K562 (cell line): ENCODE data around the gene LDAH. TPM values are rescaled to one million over a fixed set of nuclear protein-coding genes. Genes with fewer than 3 reads are reported as not detected.

ENCODE experiments used
- CBX3 ChIP-seq, 2 experiments: IDR thresholded peaks; 1 replicate in 1 of 2; 2 replicates in 1 of 2; pipeline ENCODE4 v1.6.1; 2012; ENCODE audit warnings: inconsistent platforms in 2 of 2, low read length in 2 of 2, borderline replicate concordance in 1 of 2, control low read depth in 1 of 2
- CCAR2 ChIP-seq: fragments of 200-400 bp; formaldehyde crosslinking; IDR thresholded peaks from 2 replicates; pipeline ENCODE4 v1.6.1; 2017; ENCODE audit warnings: mild to moderate bottlenecking, low read depth, low read length
- ELK3 ChIP-seq: fragments of 450-650 bp; formaldehyde crosslinking; IDR thresholded peaks from 2 replicates; pipeline ENCODE4 v1.4.0; 2020; ENCODE audit warnings: mild to moderate bottlenecking
- EZH2 ChIP-seq: IDR thresholded peaks from 2 replicates; pipeline ENCODE4 v1.6.1; 2012; ENCODE audit warnings: low read depth, mild to moderate bottlenecking, inconsistent platforms, low read length, borderline replicate concordance
- FOXJ3 ChIP-seq: sonication (generic); formaldehyde crosslinking; IDR thresholded peaks from 2 replicates; pipeline ENCODE4 v1.4.0; 2020; ENCODE audit warnings: mild to moderate bottlenecking, missing genetic modification reagents
- HDAC6 ChIP-seq: IDR thresholded peaks from 2 replicates; pipeline ENCODE4 v1.6.1; 2012; ENCODE audit warnings: low read depth, mild to moderate bottlenecking, control low read depth, inconsistent platforms, low read length, moderate library complexity
- HDAC8 ChIP-seq: fragments of 450-650 bp; IDR thresholded peaks from 2 replicates; pipeline ENCODE4 v1.6.1; 2016; ENCODE audit warnings: mild to moderate bottlenecking, missing genetic modification characterization, moderate library complexity, missing compliant biosample characterization
- KDM1A ChIP-seq, 2 experiments: fragments of 450-650 bp; IDR thresholded peaks; 2 replicates each; pipeline ENCODE4 v1.6.1; 2016; ENCODE audit warnings: mild to moderate bottlenecking in 2 of 2
- NBN ChIP-seq: fragments of 450-650 bp; IDR thresholded peaks from 2 replicates; pipeline ENCODE4 v1.6.1; 2016; ENCODE audit warnings: low read depth, mild to moderate bottlenecking
- NONO ChIP-seq, 2 experiments: fragments of 200-400 bp in 1 of 2; fragments of 450-650 bp in 1 of 2; formaldehyde crosslinking in 1 of 2; IDR thresholded peaks; 2 replicates each; pipeline ENCODE4 v1.6.1; 2017; ENCODE audit warnings: low read depth in 2 of 2, mild to moderate bottlenecking in 2 of 2, moderate library complexity in 2 of 2, low read length in 1 of 2
- RB1 ChIP-seq: fragments of 450-650 bp; IDR thresholded peaks from 2 replicates; pipeline ENCODE4 v1.6.1; 2017; ENCODE audit warnings: low read depth, mild to moderate bottlenecking
- RFX5 ChIP-seq: IDR thresholded peaks from 2 replicates; pipeline ENCODE4 v1.6.1; 2011; ENCODE audit warnings: low read depth, mild to moderate bottlenecking, improper control_type of control experiment, low read length
- TEAD2 ChIP-seq: fragments of 450-650 bp; IDR thresholded peaks from 2 replicates; pipeline ENCODE4 v1.6.1; 2016; ENCODE audit warnings: missing genetic modification characterization, control low read depth, missing compliant biosample characterization
- ZNF121 ChIP-seq: sonication (generic); formaldehyde crosslinking; conservative IDR thresholded peaks from 2 replicates; pipeline ENCODE4 v1.8.0; 2022; ENCODE audit warnings: missing genetic modification reagents
- ZNF140 ChIP-seq: fragments of 250-450 bp; sonication (Bioruptor Pico); IDR thresholded peaks from 2 replicates; pipeline ENCODE4 v1.8.0; 2021; ENCODE audit warnings: moderate library complexity, mild to moderate bottlenecking, inconsistent platforms
- ZNF354B ChIP-seq: fragments of 250-450 bp; sonication (Bioruptor Pico); IDR thresholded peaks from 2 replicates; pipeline ENCODE4 v1.4.0; 2020
- ZNF766 ChIP-seq: fragments of 200-800 bp; sonication (Bioruptor generic); conservative IDR thresholded peaks from 2 replicates; pipeline ENCODE4 v1.6.1; 2016; ENCODE audit warnings: missing genetic modification characterization, missing compliant biosample characterization
- ZZZ3 ChIP-seq: fragments of 450-650 bp; IDR thresholded peaks from 2 replicates; pipeline ENCODE4 v1.6.1; 2016; ENCODE audit warnings: antibody characterized with exemption, mild to moderate bottlenecking, moderate library complexity
- polyA plus RNA-seq, 8 experiments: library from polyadenylated mRNA; depleted of rRNA in 4 of 8; stranded (reverse) in 5 of 8; unstranded in 3 of 8; fragments of >200 nt; fragmentation: Nextera tagmentation in 2 of 8; fragmentation: Illumina TruSeq in 1 of 8; extraction: Ambion mirVana in 2 of 8; extraction: Trizol in 1 of 8; gene quantifications; 2 replicates each; pipeline versions ENCODE4 v1.2.1 to v1.2.3, GENCODE V29; 2011 to 2014; ENCODE audit warnings: inconsistent platforms in 1 of 8, missing spikeins in 1 of 8
- total RNA-seq, 7 experiments: library from RNA; depleted of rRNA in 6 of 7; stranded (reverse); fragments of >200 nt in 6 of 7; fragmentation: Illumina TruSeq in 2 of 7; extraction: Trizol in 2 of 7; gene quantifications; 2 replicates each; pipeline versions ENCODE4 v1.2.1 to v1.2.3, GENCODE V29; 2011 to 2021; ENCODE audit warnings: low replicate concordance in 1 of 7
- TF ChIP-seq, protein P1 (sequence below): fragments of 250-450 bp; sonication (Bioruptor Pico); IDR thresholded peaks from 2 replicates; pipeline ENCODE4 v1.5.0; 2020; ENCODE audit warnings: mild to moderate bottlenecking
- TF ChIP-seq, protein P2 (sequence below): fragments of 450-650 bp; formaldehyde crosslinking; IDR thresholded peaks from 2 replicates; pipeline ENCODE4 v1.4.0; 2020; ENCODE audit warnings: mild to moderate bottlenecking, moderate library complexity
- TF ChIP-seq, protein P3 (sequence below), 2 experiments: fragments of 450-650 bp in 1 of 2; sonication (generic) in 1 of 2; formaldehyde crosslinking in 1 of 2; IDR thresholded peaks in 1 of 2; conservative IDR thresholded peaks in 1 of 2; 2 replicates each; pipeline versions ENCODE4 v1.6.1 to v1.8.1; 2016 to 2023; ENCODE audit warnings: mild to moderate bottlenecking in 2 of 2, moderate library complexity in 2 of 2, inconsistent platforms in 1 of 2, missing genetic modification reagents in 1 of 2

Gene LDAH
- total and polyA plus RNA-seq, 9 of the 15 experiments (the other 6 are each of a cell fraction or from before 2014, with no cell fraction given), result 22.3 to 60.1 (median 40.0) TPM

DNA sequence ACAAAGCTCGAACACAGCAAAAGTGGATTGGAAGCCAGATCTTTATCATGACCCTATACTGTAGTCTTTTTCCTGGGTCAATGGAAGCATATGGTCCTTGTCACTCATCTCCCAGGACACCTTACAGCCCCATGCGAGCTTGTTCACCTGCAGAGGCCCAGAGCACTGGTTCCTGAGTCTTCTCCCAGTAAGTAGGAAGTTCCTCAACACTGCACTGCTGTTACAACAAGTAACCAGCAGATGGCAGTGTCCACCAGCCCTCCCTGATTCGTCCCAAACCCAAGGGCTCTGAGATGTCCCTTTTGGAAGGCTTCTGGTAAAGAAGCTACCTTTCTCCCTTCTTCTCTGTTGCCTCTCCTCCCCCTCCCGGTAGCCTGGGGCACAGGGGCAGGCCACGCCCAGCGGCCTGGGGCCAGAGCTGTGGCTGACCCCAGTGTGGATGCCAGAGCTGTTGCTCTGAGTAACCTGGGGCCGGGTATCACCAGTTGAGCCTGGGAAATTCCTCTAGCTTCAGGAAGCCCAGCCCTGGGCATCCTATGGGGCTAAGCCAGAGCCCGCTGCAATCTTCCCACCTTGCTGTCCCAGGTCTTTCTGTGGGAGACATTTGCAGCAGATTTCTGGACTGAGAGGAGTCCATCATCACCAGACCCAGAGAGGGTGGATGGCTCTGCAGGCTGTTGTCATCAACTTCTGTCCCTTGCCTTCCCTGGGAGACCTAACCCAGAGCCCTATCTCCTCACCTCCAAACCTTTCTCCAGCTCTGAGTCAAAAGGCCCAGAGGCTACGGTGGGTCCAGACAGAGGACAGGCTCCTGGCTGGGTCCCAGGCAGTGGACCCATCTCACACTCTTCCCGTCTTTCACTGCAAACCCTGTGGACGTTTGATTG lies 161.2 kb downstream of the LDAH start (continued):
- TF ChIP-seq, protein P1, sequence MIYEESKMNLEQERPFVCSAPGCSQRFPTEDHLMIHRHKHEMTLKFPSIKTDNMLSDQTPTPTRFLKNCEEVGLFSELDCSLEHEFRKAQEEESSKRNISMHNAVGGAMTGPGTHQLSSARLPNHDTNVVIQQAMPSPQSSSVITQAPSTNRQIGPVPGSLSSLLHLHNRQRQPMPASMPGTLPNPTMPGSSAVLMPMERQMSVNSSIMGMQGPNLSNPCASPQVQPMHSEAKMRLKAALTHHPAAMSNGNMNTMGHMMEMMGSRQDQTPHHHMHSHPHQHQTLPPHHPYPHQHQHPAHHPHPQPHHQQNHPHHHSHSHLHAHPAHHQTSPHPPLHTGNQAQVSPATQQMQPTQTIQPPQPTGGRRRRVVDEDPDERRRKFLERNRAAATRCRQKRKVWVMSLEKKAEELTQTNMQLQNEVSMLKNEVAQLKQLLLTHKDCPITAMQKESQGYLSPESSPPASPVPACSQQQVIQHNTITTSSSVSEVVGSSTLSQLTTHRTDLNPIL, result no peak
- TF ChIP-seq HDAC8, result no peak
- TF ChIP-seq EZH2, result no peak
- peak; percentile 80; the same call in 1 of the 2 replicates for TF ChIP-seq RB1
- no peak for TF ChIP-seq HDAC6
- no peak for TF ChIP-seq ZZZ3
- no peak for TF ChIP-seq ZNF121 (CRISPR knock-in tag)
- no peak for TF ChIP-seq TEAD2 (tag)
- TF ChIP-seq CCAR2, result no peak
- TF ChIP-seq ZNF766 (CRISPR knock-in tag), result no peak
- TF ChIP-seq RFX5, result no peak
- no peak for TF ChIP-seq ELK3
- TF ChIP-seq ZNF140 (CRISPR knock-in tag), result no peak
- TF ChIP-seq ZNF354B (CRISPR knock-in tag), result no peak
- no peak for TF ChIP-seq CBX3 (IDR thresholded peaks at IDR 0.05; ENCODE audit: borderline replicate concordance in 1 of 2, low read length in 2 of 2)
- TF ChIP-seq KDM1A (IDR thresholded peaks at IDR 0.05), result peak in 1 of 2 experiments; percentile 35; a peak in 1 of 4 replicates
- TF ChIP-seq, protein P2, sequence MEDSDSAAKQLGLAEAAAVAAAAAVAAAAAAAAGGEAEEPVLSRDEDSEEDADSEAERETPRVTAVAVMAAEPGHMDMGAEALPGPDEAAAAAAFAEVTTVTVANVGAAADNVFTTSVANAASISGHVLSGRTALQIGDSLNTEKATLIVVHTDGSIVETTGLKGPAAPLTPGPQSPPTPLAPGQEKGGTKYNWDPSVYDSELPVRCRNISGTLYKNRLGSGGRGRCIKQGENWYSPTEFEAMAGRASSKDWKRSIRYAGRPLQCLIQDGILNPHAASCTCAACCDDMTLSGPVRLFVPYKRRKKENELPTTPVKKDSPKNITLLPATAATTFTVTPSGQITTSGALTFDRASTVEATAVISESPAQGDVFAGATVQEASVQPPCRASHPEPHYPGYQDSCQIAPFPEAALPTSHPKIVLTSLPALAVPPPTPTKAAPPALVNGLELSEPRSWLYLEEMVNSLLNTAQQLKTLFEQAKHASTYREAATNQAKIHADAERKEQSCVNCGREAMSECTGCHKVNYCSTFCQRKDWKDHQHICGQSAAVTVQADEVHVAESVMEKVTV (CRISPR knock-in tag), result peak; percentile 84
- no peak for TF ChIP-seq FOXJ3 (CRISPR knock-in tag)
- no peak for TF ChIP-seq NBN
- TF ChIP-seq NONO (IDR thresholded peaks at IDR 0.05; ENCODE audit: low read depth in 2 of 2, low read length in 1 of 2), result no peak
- TF ChIP-seq, protein P3, sequence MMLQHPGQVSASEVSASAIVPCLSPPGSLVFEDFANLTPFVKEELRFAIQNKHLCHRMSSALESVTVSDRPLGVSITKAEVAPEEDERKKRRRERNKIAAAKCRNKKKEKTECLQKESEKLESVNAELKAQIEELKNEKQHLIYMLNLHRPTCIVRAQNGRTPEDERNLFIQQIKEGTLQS (IDR thresholded peaks at IDR 0.05), result no peak
- TF ChIP-seq, protein P3 (CRISPR knock-in tag; conservative IDR thresholded peaks at IDR 0.05), result no peak
